ENCODE results near the gene INSYN2B.

GRCh38 chr5:169897481-169897880 lies 82.8 kb downstream of the INSYN2B start:
- no peak for TF ChIP-seq POLR2AphosphoS5 (IDR thresholded peaks at IDR 0.05)
- TF ChIP-seq CTCF (IDR thresholded peaks at IDR 0.05): no peak
- TF ChIP-seq POLR2A (IDR thresholded peaks at IDR 0.05): no peak
